Neural progenitor cell (in vitro differentiated cells): ENCODE results near the gene C13orf42. TPM values are rescaled to one million over a fixed set of nuclear protein-coding genes. Genes with fewer than 3 reads are reported as not detected.
A peak's percentile ranks its signal among the peaks of the same experiment; 100 is the strongest.

ENCODE experiments used
- DNase-seq: peaks from one replicate; pipeline ENCODE4 v3.0.0-alpha.2; 2016; ENCODE audit warnings: low spot score
- H2AFZ ChIP-seq: fragments of 200-600 bp; sonication (generic); replicated peaks from 2 replicates; pipeline ENCODE4 v1.6.1; 2016; ENCODE audit warnings: antibody characterized with exemption
- H3F3A ChIP-seq: fragments of 200-600 bp; sonication (generic); 2 replicates; pipeline ENCODE4 v1.6.1; 2016; ENCODE audit warnings: antibody characterized with exemption, low read depth
- H3K27ac ChIP-seq: fragments of 200-600 bp; sonication (generic); 2 replicates; pipeline ENCODE4 v1.5.1; 2016; ENCODE audit warnings: mild to moderate bottlenecking
- H3K27me3 ChIP-seq: fragments of 200-600 bp; sonication (generic); 2 replicates; pipeline ENCODE4 v1.6.1; 2016; ENCODE audit warnings: mild to moderate bottlenecking, moderate library complexity
- H3K36me3 ChIP-seq: fragments of 200-600 bp; sonication (generic); 2 replicates; pipeline ENCODE4 v1.5.1; 2016
- H3K4me1 ChIP-seq: fragments of 200-600 bp; sonication (generic); 2 replicates; pipeline ENCODE4 v1.6.1; 2016; ENCODE audit warnings: mixed run types
- H3K4me2 ChIP-seq: fragments of 200-600 bp; sonication (generic); 2 replicates; pipeline ENCODE4 v1.6.1; 2016
- H3K4me3 ChIP-seq: fragments of 200-600 bp; sonication (generic); 2 replicates; pipeline ENCODE4 v1.5.1; 2016
- H3K79me2 ChIP-seq: fragments of 200-600 bp; sonication (generic); 2 replicates; pipeline ENCODE4 v1.6.1; 2016; ENCODE audit warnings: low read depth
- H3K9ac ChIP-seq: fragments of 200-600 bp; sonication (generic); 2 replicates; pipeline ENCODE4 v1.6.1; 2016
- H3K9me3 ChIP-seq: fragments of 200-600 bp; sonication (generic); 2 replicates; pipeline ENCODE4 v1.5.1; 2016; ENCODE audit warnings: low read depth
- H4K20me1 ChIP-seq: fragments of 200-600 bp; sonication (generic); 2 replicates; pipeline ENCODE4 v1.6.1; 2016; ENCODE audit warnings: low read depth
- H3K27ac Mint-ChIP-seq: 3 replicates; pipeline ENCODE4 v1.8.0; 2021; ENCODE audit warnings: mixed read lengths
- H3K27me3 Mint-ChIP-seq: 2 replicates; pipeline ENCODE4 v1.8.0; 2022; ENCODE audit warnings: low read depth, mild to moderate bottlenecking, inconsistent platforms, moderate library complexity, mixed read lengths; ENCODE audit not compliant: insufficient read depth
- H3K36me3 Mint-ChIP-seq: 3 replicates; pipeline ENCODE4 v1.8.0; 2021; ENCODE audit warnings: mixed read lengths
- H3K4me1 Mint-ChIP-seq: 3 replicates; pipeline ENCODE4 v1.8.0; 2021; ENCODE audit warnings: mixed read lengths
- H3K4me3 Mint-ChIP-seq: 3 replicates; pipeline ENCODE4 v1.8.0; 2021; ENCODE audit warnings: mild to moderate bottlenecking, moderate library complexity, mixed read lengths
- H3K9me3 Mint-ChIP-seq: 3 replicates; pipeline ENCODE4 v1.8.0; 2020; ENCODE audit warnings: mixed read lengths
- CTCF ChIP-seq: fragments of 200-600 bp; sonication (generic); IDR thresholded peaks from 2 replicates; pipeline ENCODE4 v1.5.1; 2017; ENCODE audit warnings: antibody characterized with exemption, mild to moderate bottlenecking
- EZH2 ChIP-seq: fragments of 200-600 bp; sonication (generic); IDR thresholded peaks from 2 replicates; pipeline ENCODE4 v1.6.1; 2017; ENCODE audit warnings: antibody characterized with exemption, mild to moderate bottlenecking, moderate library complexity
- EZH2phosphoT487 ChIP-seq: fragments of 200-600 bp; sonication (generic); IDR thresholded peaks from 2 replicates; pipeline ENCODE4 v1.6.1; 2017; ENCODE audit warnings: antibody characterized with exemption
- total RNA-seq: library from RNA; depleted of rRNA; stranded (reverse); fragments of >200 nt; gene quantifications from 2 replicates; pipeline ENCODE4 v1.2.3, GENCODE V29; 2015; ENCODE audit warnings: low replicate concordance

C13orf42 gene
- total RNA-seq, 1 donor from 2014 or later: 0.65 TPM

- Mint-ChIP-seq H3K4me3 (no peak overlapping the region), H3K27me3 (no peaks in the 10 kb centered on the region), H3K27ac (no peak overlapping the region), H3K36me3 (no peaks in the 10 kb centered on the region), H3K9me3 (no peaks in the 10 kb centered on the region), H3K4me1 (peaks cover 13% of the 10 kb centered on the region)
- no peak for TF ChIP-seq EZH2
- TF ChIP-seq CTCF: no peak
- TF ChIP-seq EZH2phosphoT487: no peak
- no peaks in the 10 kb centered on the region for H4K20me1 ChIP-seq
- H3K9ac ChIP-seq: no peak overlapping the region
- H3K4me3 ChIP-seq: no peak overlapping the region
- no peaks in the 10 kb centered on the region for H3K79me2 ChIP-seq
- H3F3A ChIP-seq: peaks cover 32% of the 10 kb centered on the region
- H2AFZ ChIP-seq: no peak overlapping the region
- H3K36me3 ChIP-seq: no peaks in the 10 kb centered on the region
- no peaks in the 10 kb centered on the region for H3K9me3 ChIP-seq
- H3K4me2 ChIP-seq: no peak overlapping the region
- H3K27ac ChIP-seq: no peak overlapping the region
- peaks cover 36% of the 10 kb centered on the region for H3K4me1 ChIP-seq
- no peak for DNase-seq
- H3K27me3 ChIP-seq: no peaks in the 10 kb centered on the region
Observed at GRCh38 chr13:51151463-51151862, 40.4 kb upstream of the C13orf42 start.

GRCh38 chr13:51148952-51149573 is 38.0 kb upstream of the C13orf42 start:
- no peaks in the 10 kb centered on the region for H3K36me3 ChIP-seq
- no peak overlapping the region for H3K9ac ChIP-seq
- Mint-ChIP-seq H3K27ac (peak overlapping the region; percentile 74), H3K27me3 (no peaks in the 10 kb centered on the region), H3K36me3 (no peaks in the 10 kb centered on the region), H3K4me3 (no peak overlapping the region), H3K4me1 (peaks cover 10% of the 10 kb centered on the region), H3K9me3 (peaks cover 2% of the 10 kb centered on the region)
- peak; percentile 82 for DNase-seq
- H3K27me3 ChIP-seq: no peaks in the 10 kb centered on the region
- H3K79me2 ChIP-seq: no peaks in the 10 kb centered on the region
- peak overlapping the region; percentile 96 for H2AFZ ChIP-seq
- no peak overlapping the region for H3K4me3 ChIP-seq
- no peaks in the 10 kb centered on the region for H4K20me1 ChIP-seq
- no peak for TF ChIP-seq EZH2phosphoT487
- peak; percentile 71 for TF ChIP-seq CTCF
- TF ChIP-seq EZH2: no peak
- H3K27ac ChIP-seq: peak overlapping the region; percentile 35
- H3F3A ChIP-seq: peaks cover 35% of the 10 kb centered on the region
- peaks cover 7% of the 10 kb centered on the region for H3K9me3 ChIP-seq
- peak overlapping the region; percentile 60 for H3K4me2 ChIP-seq
- H3K4me1 ChIP-seq: peaks cover 40% of the 10 kb centered on the region

- Histone ChIP-seq H3K27ac (peak overlapping the region; percentile 35), H3K9ac (no peak overlapping the region), H3K36me3 (no peaks in the 10 kb centered on the region), H3K4me1 (peaks cover 40% of the 10 kb centered on the region), H3K79me2 (no peaks in the 10 kb centered on the region), H4K20me1 (no peaks in the 10 kb centered on the region), H3K4me3 (no peak overlapping the region), H3K9me3 (peaks cover 14% of the 10 kb centered on the region), H2AFZ (peak overlapping the region; percentile 96), H3K27me3 (no peaks in the 10 kb centered on the region), H3F3A (peaks cover 35% of the 10 kb centered on the region), H3K4me2 (peak overlapping the region; percentile 60)
- Mint-ChIP-seq H3K27ac (peak overlapping the region; percentile 74), H3K36me3 (no peaks in the 10 kb centered on the region), H3K4me1 (peaks cover 10% of the 10 kb centered on the region), H3K9me3 (peaks cover 2% of the 10 kb centered on the region), H3K27me3 (no peaks in the 10 kb centered on the region), H3K4me3 (peak overlapping the region; percentile 24)
- DNase-seq: peak; percentile 52
- TF ChIP-seq EZH2phosphoT487 (no peak), EZH2 (no peak)
Observed at GRCh38 chr13:51148223-51148951, 37.3 kb upstream of the C13orf42 start.

GRCh38 chr13:51147732-51148131 is 36.7 kb upstream of the C13orf42 start:
- Histone ChIP-seq H3K79me2 (no peaks in the 10 kb centered on the region), H3K4me1 (peaks cover 40% of the 10 kb centered on the region), H3K27me3 (no peaks in the 10 kb centered on the region), H3K9ac (no peak overlapping the region), H3K4me3 (no peak overlapping the region), H3K36me3 (no peaks in the 10 kb centered on the region), H2AFZ (peak overlapping the region; percentile 96), H4K20me1 (no peaks in the 10 kb centered on the region), H3F3A (peaks cover 35% of the 10 kb centered on the region), H3K27ac (no peak overlapping the region), H3K4me2 (peak overlapping the region; percentile 60), H3K9me3 (peaks cover 17% of the 10 kb centered on the region)
- no peak for DNase-seq
- Mint-ChIP-seq H3K4me1 (peaks cover 10% of the 10 kb centered on the region), H3K4me3 (peak overlapping the region; percentile 24), H3K27ac (peak overlapping the region; percentile 31), H3K9me3 (peaks cover 2% of the 10 kb centered on the region), H3K36me3 (no peaks in the 10 kb centered on the region), H3K27me3 (no peaks in the 10 kb centered on the region)
- TF ChIP-seq EZH2phosphoT487 (no peak), CTCF (no peak), EZH2 (no peak)
